ENCODE data around the gene ERF.

Gene ERF

DNA sequence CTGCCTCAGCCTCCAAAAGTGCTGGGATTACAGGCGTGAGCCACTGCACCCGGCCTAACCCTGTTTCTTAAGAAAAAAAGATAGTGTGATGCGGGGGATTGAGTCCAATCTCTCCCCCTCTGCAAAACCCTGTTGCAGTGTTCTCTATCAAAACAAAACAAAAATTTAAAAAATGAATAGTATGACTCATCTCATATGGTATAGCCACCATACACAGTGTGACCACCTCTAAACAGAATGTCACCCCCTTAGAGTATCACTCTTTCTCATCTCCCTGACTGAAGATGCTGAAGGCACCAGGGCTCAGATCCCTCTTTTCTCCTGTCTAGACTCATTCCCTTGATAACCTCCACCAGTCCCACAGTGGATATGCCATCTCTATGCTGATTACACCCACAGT, 6.8 kb upstream of the ERF start:
- TF ChIP-seq GATA3 (IDR thresholded peaks at IDR 0.05; ENCODE audit: low read depth, low read length): no peak
- TF ChIP-seq GATA2 (IDR thresholded peaks at IDR 0.05; ENCODE audit: low read depth, low read length): no peak

DNA sequence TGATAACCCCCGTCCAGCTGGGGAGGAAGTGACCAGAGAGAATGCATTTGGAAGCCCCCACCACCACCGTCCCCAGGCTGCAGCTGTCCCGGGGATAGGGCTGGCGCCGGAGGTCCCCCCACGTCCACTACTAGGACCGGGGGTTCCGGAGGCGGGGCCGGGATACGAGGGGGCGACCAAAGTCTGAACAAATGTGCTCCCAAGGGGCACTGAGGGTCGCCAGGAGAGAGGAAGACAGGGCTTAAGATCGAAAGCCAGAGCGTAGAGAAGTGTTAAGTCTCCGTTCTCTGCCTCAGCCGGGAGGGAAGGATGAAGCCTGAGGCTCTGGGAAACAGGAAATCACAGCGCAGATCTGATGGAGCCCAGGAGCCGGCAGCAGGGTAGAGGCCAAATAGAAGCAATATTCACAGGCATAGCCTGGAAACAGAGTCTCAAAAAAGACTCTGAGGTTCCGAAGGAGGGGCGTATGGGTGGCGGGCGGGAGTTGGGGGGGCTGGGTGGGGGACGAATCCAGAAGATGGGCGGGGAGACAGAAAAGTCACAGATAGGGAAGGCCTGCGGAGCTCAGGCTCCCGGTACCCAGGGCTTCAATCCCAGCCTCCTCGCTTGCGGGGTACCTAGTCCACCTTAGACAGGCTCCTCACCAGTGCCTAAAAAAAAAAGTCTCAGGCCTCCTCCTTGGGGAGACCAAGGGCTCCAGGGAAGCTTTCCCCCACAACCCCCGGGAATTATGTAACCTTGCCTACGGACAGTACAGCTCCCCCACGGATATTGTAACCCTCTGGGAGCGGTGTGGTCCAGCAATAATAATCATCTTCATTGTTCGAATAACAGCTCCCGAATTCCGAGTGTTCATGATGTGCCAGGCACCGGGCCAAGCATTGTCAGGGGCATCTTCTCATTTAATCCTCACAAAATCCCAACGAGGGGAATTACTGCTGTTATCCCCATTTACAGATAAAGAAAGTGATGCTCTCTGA, 1.1 kb upstream of the ERF start:
- TF ChIP-seq GATA2 (IDR thresholded peaks at IDR 0.05; ENCODE audit: low read depth, low read length) (peak; percentile 65; the same call in 1 of the 2 replicates), GATA3 (IDR thresholded peaks at IDR 0.05; ENCODE audit: low read depth, low read length) (no peak)

DNA sequence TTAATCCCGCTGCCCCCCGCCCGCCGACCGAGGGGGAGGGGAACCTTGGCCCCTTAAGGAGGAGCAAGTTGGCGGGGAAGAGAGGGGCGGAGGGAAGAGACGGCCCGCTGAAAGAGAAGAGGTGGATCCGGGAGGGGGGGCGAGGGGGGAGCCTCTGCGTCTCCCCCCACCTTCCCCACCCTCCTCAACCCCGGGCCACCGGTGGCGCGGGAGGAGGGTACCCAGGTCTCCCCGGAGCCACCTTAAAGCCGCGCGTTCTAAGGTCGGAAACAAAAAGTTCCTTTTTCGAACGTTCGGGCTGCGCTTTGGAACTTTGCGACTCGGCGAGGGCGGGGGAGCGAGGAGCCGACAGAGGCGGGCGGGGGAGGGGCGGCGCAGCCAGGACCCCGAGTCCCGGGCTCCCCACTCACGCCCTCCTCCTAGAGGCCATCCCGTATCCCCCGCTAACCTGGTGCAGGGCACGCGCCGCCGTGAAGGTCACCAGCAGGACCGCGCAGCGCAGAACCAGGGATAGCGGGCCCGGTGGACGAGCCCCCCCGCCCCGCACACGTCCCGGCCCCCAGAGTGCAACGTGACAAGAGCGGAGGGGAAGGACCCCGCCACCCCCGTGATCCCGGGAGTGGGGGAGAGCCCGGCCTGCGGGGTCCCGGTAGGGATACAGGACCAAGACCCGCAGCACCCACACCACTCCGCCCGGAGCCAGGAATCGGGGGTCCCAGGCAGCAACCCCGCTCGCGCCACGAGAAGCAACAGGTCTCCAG, 659 bp downstream of the ERF start:
- TF ChIP-seq GATA3 (IDR thresholded peaks at IDR 0.05; ENCODE audit: low read depth, low read length) (no peak), GATA2 (IDR thresholded peaks at IDR 0.05; ENCODE audit: low read depth, low read length) (no peak)

- TF ChIP-seq GATA2 (IDR thresholded peaks at IDR 0.05; ENCODE audit: low read depth, low read length) (no peak), GATA3 (IDR thresholded peaks at IDR 0.05; ENCODE audit: low read depth, low read length) (no peak)
These were observed 1.5 kb downstream of the ERF start for GRCh38 chr19:42253245-42254088.

DNA sequence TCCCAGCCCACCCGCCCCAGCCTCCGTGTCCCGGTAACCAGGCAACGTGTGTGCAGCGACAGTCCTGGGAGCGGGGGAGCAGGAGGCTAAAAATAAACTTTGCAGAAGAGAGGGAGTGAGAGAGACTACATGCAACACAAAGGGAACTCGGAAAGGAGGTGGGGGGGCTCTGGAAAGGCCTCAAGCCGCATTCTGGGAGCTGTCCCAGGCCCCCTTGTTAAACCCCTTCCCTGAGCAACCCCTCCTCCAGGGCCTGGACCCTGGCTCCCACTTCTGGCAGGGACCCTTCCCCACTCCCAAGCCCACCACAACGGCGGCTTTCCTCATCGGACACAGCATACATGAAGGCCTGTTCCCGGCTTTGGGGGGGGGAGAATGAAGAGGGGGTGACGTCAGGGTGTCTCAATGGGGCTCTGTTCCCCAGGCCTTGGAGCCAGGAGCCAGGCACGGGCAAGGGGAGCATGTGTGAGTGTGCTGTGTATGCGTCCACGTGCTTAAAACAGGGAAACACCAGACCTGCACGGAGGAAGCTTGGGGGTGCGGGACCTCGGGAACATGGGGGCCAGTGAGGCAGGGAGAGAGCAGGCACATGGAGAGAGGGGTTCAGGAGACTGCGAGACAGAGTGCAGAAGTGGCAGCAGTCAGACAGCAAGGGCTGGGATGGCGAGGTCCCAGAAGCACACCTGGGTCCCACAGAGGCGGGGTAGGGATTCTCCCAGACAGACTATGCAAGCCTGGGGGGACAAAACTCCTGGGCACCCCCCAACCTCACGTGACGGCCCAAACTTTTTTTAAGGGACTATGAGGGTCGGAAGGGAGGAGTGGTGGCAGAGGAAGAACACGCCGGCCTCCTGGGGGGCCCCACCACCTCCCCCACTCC, 2.3 kb downstream of the ERF start:
- no peak for TF ChIP-seq GATA3 (IDR thresholded peaks at IDR 0.05; ENCODE audit: low read depth, low read length)
- TF ChIP-seq GATA2 (IDR thresholded peaks at IDR 0.05; ENCODE audit: low read depth, low read length): no peak

GRCh38 chr19:42251572-42252358, 3.2 kb downstream of the ERF start:
- TF ChIP-seq GATA2 (IDR thresholded peaks at IDR 0.05; ENCODE audit: low read depth, low read length): no peak
- TF ChIP-seq GATA3 (IDR thresholded peaks at IDR 0.05; ENCODE audit: low read depth, low read length): no peak

DNA sequence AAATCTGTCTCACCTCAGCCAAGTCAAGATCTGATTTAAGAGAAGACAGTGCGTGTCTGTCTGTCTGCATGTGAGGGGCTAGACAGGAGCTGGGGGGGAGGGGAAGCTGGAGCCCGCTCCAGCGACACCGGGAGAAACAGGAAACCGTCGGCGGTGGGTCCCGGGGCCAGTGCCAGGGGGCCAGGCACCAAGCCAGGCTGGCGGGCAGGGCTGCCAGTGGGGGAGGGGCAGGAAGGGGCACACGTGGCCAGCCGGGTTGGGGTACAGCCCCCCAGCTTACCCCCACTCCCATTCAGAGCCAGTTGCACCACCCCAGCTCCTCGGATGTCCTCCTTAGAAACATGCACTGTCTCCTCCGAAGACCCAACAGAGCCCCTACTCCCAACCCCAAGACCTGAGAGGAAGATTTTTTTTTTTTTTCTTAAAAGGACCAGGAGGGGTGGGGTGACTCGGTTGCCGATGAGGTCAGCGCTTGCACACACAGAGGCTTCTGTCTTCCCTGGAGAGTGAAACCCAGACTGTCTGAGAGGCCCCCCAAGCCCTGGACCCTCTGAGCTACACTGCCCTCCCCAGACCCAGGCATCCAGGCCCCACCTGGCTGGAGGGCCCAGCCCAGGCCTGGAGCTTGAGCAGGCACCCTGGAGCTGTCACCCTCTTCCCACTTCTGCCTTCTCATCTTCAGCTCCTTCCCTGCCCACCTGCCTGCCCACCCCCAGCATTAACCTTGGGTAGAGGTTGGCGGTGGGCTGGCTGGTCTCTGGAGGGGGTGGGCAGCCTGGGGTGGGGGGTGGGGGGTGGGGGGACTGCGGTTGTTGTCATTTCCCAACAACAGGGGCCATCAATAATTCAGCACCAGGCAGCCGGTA, 4.0 kb downstream of the ERF start:
- TF ChIP-seq GATA2 (IDR thresholded peaks at IDR 0.05; ENCODE audit: low read depth, low read length) (no peak), GATA3 (IDR thresholded peaks at IDR 0.05; ENCODE audit: low read depth, low read length) (no peak)

GRCh38 chr19:42250183-42250665, 4.7 kb downstream of the ERF start:
- no peak for TF ChIP-seq GATA2 (IDR thresholded peaks at IDR 0.05; ENCODE audit: low read depth, low read length)
- no peak for TF ChIP-seq GATA3 (IDR thresholded peaks at IDR 0.05; ENCODE audit: low read depth, low read length)

DNA sequence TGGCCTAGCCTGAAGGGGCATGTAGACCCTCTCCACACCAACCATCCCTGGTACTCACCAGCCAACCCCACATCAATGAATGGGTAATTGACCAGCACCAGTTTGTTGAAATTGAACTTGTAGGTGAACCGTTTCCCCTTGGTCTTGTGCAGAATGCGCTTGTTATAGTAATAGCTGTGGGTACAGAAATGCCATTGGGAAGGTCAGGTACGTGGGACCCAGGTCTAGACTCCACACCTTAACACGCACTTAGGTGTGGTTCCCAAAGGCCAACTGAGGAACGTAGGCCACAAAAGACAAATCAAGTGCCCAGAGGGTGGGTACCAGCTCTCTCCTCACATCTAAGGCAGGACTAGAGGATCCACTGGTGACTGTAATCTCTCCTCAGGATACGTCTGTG, 5.2 kb downstream of the ERF start:
- TF ChIP-seq GATA3 (IDR thresholded peaks at IDR 0.05; ENCODE audit: low read depth, low read length): no peak
- no peak for TF ChIP-seq GATA2 (IDR thresholded peaks at IDR 0.05; ENCODE audit: low read depth, low read length)

DNA sequence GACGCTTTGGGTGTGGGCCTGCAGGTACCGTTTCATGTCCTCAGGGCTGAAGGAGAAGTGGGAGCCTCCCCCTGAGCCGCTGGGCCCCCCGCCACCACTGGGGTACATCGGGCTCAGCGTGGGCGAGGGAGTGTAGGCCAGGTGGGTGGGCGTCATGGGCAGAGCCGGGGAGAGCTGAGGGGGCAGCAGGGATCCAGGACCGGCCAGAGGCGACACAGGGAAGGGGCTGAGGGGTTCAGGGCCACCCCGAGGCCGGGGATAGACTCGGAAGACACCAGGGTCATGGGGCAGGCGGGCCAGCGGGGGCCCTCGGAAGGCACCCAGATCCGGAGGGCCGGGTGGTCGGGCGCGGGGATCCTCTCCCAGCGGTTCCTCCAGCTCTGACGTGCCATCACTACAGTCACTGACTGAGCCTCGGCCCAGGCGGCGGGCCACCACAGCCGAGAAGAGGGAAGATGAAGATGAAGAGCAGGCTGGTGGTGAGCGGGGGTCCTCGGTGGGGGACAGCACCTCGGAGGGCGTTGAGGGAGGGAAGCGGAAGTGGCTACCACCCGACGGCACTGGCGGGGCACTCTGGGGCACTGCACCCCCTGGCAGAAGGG, 5.7 kb downstream of the ERF start:
- TF ChIP-seq GATA3 (IDR thresholded peaks at IDR 0.05; ENCODE audit: low read depth, low read length): no peak
- no peak for TF ChIP-seq GATA2 (IDR thresholded peaks at IDR 0.05; ENCODE audit: low read depth, low read length)
